ENCODE results near the gene TMEM208.

TMEM208 gene

GRCh38 chr16:67226804-67227566 is at the start of gene TMEM208:
TMEM208 (plus strand) TSS chr16:67227130; CDS start chr16:67227219, 89 bp downstream.
- Histone ChIP-seq H3K9ac (ENCODE audit: low read length) (peak within 1 kb of the TSS; percentile 92), H3K4me3 (ENCODE audit: low read length) (peak within 1 kb of the TSS; percentile 96), H3K27me3 (ENCODE audit: control insufficient read depth, insufficient read depth, low read length) (no peaks in the 10 kb centered on the region), H3K4me1 (ENCODE audit: control insufficient read depth, insufficient read depth, low read length) (peaks cover 8% of the 10 kb centered on the region), H3K27ac (ENCODE audit: low read depth, low read length) (peak within 1 kb of the TSS; percentile 81), H3K36me3 (ENCODE audit: control insufficient read depth, insufficient read depth, low read length) (peaks cover 23% of the 10 kb centered on the region)

- Histone ChIP-seq H3K27ac (ENCODE audit: low read depth, low read length) (no peak overlapping the region), H3K9ac (ENCODE audit: low read length) (no peak overlapping the region), H3K36me3 (ENCODE audit: control insufficient read depth, insufficient read depth, low read length) (no peaks in the 10 kb centered on the region), H3K4me3 (ENCODE audit: low read length) (peak overlapping the region; percentile 65), H3K27me3 (ENCODE audit: control insufficient read depth, insufficient read depth, low read length) (peaks cover 2% of the 10 kb centered on the region), H3K4me1 (ENCODE audit: control insufficient read depth, insufficient read depth, low read length) (peaks cover 13% of the 10 kb centered on the region)
Measured at GRCh38 chr16:67177743-67178699, 48.9 kb upstream of the TMEM208 start.

- Histone ChIP-seq H3K36me3 (ENCODE audit: control insufficient read depth, insufficient read depth, low read length) (no peaks in the 10 kb centered on the region), H3K27ac (ENCODE audit: low read depth, low read length) (no peak overlapping the region), H3K9ac (ENCODE audit: low read length) (no peak overlapping the region), H3K4me3 (ENCODE audit: low read length) (no peak overlapping the region), H3K4me1 (ENCODE audit: control insufficient read depth, insufficient read depth, low read length) (peaks cover 7% of the 10 kb centered on the region), H3K27me3 (ENCODE audit: control insufficient read depth, insufficient read depth, low read length) (peaks cover 2% of the 10 kb centered on the region)
Measured at GRCh38 chr16:67179421-67180080, 47.4 kb upstream of the TMEM208 start.

- Histone ChIP-seq H3K27ac (ENCODE audit: low read depth, low read length) (no peak overlapping the region), H3K36me3 (ENCODE audit: control insufficient read depth, insufficient read depth, low read length) (no peaks in the 10 kb centered on the region), H3K4me3 (ENCODE audit: low read length) (no peak overlapping the region), H3K4me1 (ENCODE audit: control insufficient read depth, insufficient read depth, low read length) (peaks cover 5% of the 10 kb centered on the region), H3K9ac (ENCODE audit: low read length) (no peak overlapping the region), H3K27me3 (ENCODE audit: control insufficient read depth, insufficient read depth, low read length) (peaks cover 2% of the 10 kb centered on the region)
Measured at GRCh38 chr16:67180166-67180565, 46.8 kb upstream of the TMEM208 start.

GRCh38 chr16:67181346-67181745 is 45.6 kb upstream of the TMEM208 start:
- peaks cover 5% of the 10 kb centered on the region for H3K4me1 ChIP-seq (ENCODE audit: control insufficient read depth, insufficient read depth, low read length)
- H3K27ac ChIP-seq (ENCODE audit: low read depth, low read length): no peak overlapping the region
- no peaks in the 10 kb centered on the region for H3K36me3 ChIP-seq (ENCODE audit: control insufficient read depth, insufficient read depth, low read length)
- H3K9ac ChIP-seq (ENCODE audit: low read length): no peak overlapping the region
- H3K4me3 ChIP-seq (ENCODE audit: low read length): no peak overlapping the region
- H3K27me3 ChIP-seq (ENCODE audit: control insufficient read depth, insufficient read depth, low read length): no peaks in the 10 kb centered on the region

GRCh38 chr16:67182288-67182687 is 44.6 kb upstream of the TMEM208 start:
- no peaks in the 10 kb centered on the region for H3K27me3 ChIP-seq (ENCODE audit: control insufficient read depth, insufficient read depth, low read length)
- H3K4me1 ChIP-seq (ENCODE audit: control insufficient read depth, insufficient read depth, low read length): peaks cover 5% of the 10 kb centered on the region
- H3K9ac ChIP-seq (ENCODE audit: low read length): no peak overlapping the region
- H3K27ac ChIP-seq (ENCODE audit: low read depth, low read length): no peak overlapping the region
- H3K4me3 ChIP-seq (ENCODE audit: low read length): no peak overlapping the region
- no peaks in the 10 kb centered on the region for H3K36me3 ChIP-seq (ENCODE audit: control insufficient read depth, insufficient read depth, low read length)

GRCh38 chr16:67183284-67183626 is 43.7 kb upstream of the TMEM208 start:
- H3K27ac ChIP-seq (ENCODE audit: low read depth, low read length): peak overlapping the region; percentile 93
- H3K27me3 ChIP-seq (ENCODE audit: control insufficient read depth, insufficient read depth, low read length): no peaks in the 10 kb centered on the region
- H3K4me1 ChIP-seq (ENCODE audit: control insufficient read depth, insufficient read depth, low read length): peaks cover 5% of the 10 kb centered on the region
- no peak overlapping the region for H3K9ac ChIP-seq (ENCODE audit: low read length)
- peak overlapping the region; percentile 71 for H3K4me3 ChIP-seq (ENCODE audit: low read length)
- H3K36me3 ChIP-seq (ENCODE audit: control insufficient read depth, insufficient read depth, low read length): no peaks in the 10 kb centered on the region

GRCh38 chr16:67183627-67184452 is 43.1 kb upstream of the TMEM208 start, which contains the start of gene MATCAP1:
MATCAP1 (minus strand) TSS chr16:67183963; CDS start chr16:67180610, 3,353 bp downstream.
- Histone ChIP-seq H3K27ac (ENCODE audit: low read depth, low read length) (peak within 1 kb of the TSS; percentile 93), H3K4me3 (ENCODE audit: low read length) (peak within 1 kb of the TSS; percentile 71), H3K4me1 (ENCODE audit: control insufficient read depth, insufficient read depth, low read length) (peaks cover 5% of the 10 kb centered on the region), H3K9ac (ENCODE audit: low read length) (peak within 1 kb of the TSS; percentile 67), H3K27me3 (ENCODE audit: control insufficient read depth, insufficient read depth, low read length) (no peaks in the 10 kb centered on the region), H3K36me3 (ENCODE audit: control insufficient read depth, insufficient read depth, low read length) (no peaks in the 10 kb centered on the region)

- Histone ChIP-seq H3K9ac (ENCODE audit: low read length) (peak overlapping the region; percentile 58), H3K27ac (ENCODE audit: low read depth, low read length) (peak overlapping the region; percentile 93), H3K27me3 (ENCODE audit: control insufficient read depth, insufficient read depth, low read length) (no peaks in the 10 kb centered on the region), H3K36me3 (ENCODE audit: control insufficient read depth, insufficient read depth, low read length) (no peaks in the 10 kb centered on the region), H3K4me3 (ENCODE audit: low read length) (peak overlapping the region; percentile 71), H3K4me1 (ENCODE audit: control insufficient read depth, insufficient read depth, low read length) (peaks cover 5% of the 10 kb centered on the region)
Measured at GRCh38 chr16:67184453-67184994, 42.4 kb upstream of the TMEM208 start.

- Histone ChIP-seq H3K27ac (ENCODE audit: low read depth, low read length) (no peak overlapping the region), H3K36me3 (ENCODE audit: control insufficient read depth, insufficient read depth, low read length) (no peaks in the 10 kb centered on the region), H3K4me3 (ENCODE audit: low read length) (peak overlapping the region; percentile 71), H3K27me3 (ENCODE audit: control insufficient read depth, insufficient read depth, low read length) (no peaks in the 10 kb centered on the region), H3K4me1 (ENCODE audit: control insufficient read depth, insufficient read depth, low read length) (peaks cover 5% of the 10 kb centered on the region), H3K9ac (ENCODE audit: low read length) (no peak overlapping the region)
Measured at GRCh38 chr16:67184995-67185650, 41.8 kb upstream of the TMEM208 start.

GRCh38 chr16:67185651-67186134 is 41.2 kb upstream of the TMEM208 start:
- Histone ChIP-seq H3K4me1 (ENCODE audit: control insufficient read depth, insufficient read depth, low read length) (peaks cover 5% of the 10 kb centered on the region), H3K27me3 (ENCODE audit: control insufficient read depth, insufficient read depth, low read length) (no peaks in the 10 kb centered on the region), H3K4me3 (ENCODE audit: low read length) (peak overlapping the region; percentile 71), H3K27ac (ENCODE audit: low read depth, low read length) (no peak overlapping the region), H3K36me3 (ENCODE audit: control insufficient read depth, insufficient read depth, low read length) (no peaks in the 10 kb centered on the region), H3K9ac (ENCODE audit: low read length) (no peak overlapping the region)

Data from rectal smooth muscle tissue (tissue), 1 donor.